Bronchial epithelial cell (primary cell): ENCODE data around the gene ZNF362. TPM values are rescaled to one million over a fixed set of nuclear protein-coding genes. Genes with fewer than 3 reads are reported as not detected.
A peak's percentile ranks its signal among the peaks of the same experiment; 100 is the strongest.

Source experiments
- DNase-seq: peaks from one replicate; pipeline ENCODE4 v3.0.0-alpha.2; 2010; ENCODE audit warnings: low read depth
- FAIRE-seq: peaks from 2 replicates; lab custom pipeline; 2011; peaks lifted over from hg19 to GRCh38; lab: Jason Lieb, UNC
- H3K27me3 ChIP-seq: 2 replicates; pipeline ENCODE4 v1.5.1; 2011; ENCODE audit warnings: low read length; ENCODE audit not compliant: control insufficient read depth, insufficient read depth
- H3K36me3 ChIP-seq: 2 replicates; pipeline ENCODE4 v1.5.1; 2011; ENCODE audit warnings: low read length; ENCODE audit not compliant: control insufficient read depth, insufficient read depth
- H3K4me3 ChIP-seq: 2 replicates; pipeline ENCODE4 v1.5.1; 2011; ENCODE audit warnings: mild to moderate bottlenecking, low read depth, low read length, control low read depth
- total RNA-seq: library from RNA; depleted of rRNA; stranded (reverse); fragments of >200 nt; gene quantifications from 2 replicates; pipeline ENCODE4 v1.2.1, GENCODE V29; 2014
- TF ChIP-seq, protein P1 (sequence below): IDR thresholded peaks from 2 replicates; pipeline ENCODE4 v1.5.1; 2011; ENCODE audit warnings: mild to moderate bottlenecking, moderate library complexity, low read length, control low read depth, inconsistent platforms; ENCODE audit not compliant: insufficient read depth, severe bottlenecking

The ZNF362 gene, protein sequence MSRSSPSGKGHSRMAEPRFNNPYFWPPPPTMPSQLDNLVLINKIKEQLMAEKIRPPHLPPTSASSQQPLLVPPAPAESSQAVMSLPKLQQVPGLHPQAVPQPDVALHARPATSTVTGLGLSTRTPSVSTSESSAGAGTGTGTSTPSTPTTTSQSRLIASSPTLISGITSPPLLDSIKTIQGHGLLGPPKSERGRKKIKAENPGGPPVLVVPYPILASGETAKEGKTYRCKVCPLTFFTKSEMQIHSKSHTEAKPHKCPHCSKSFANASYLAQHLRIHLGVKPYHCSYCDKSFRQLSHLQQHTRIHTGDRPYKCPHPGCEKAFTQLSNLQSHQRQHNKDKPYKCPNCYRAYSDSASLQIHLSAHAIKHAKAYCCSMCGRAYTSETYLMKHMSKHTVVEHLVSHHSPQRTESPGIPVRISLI
- 0.51 and 1.1 TPM in 2 replicates for total RNA-seq

DNA sequence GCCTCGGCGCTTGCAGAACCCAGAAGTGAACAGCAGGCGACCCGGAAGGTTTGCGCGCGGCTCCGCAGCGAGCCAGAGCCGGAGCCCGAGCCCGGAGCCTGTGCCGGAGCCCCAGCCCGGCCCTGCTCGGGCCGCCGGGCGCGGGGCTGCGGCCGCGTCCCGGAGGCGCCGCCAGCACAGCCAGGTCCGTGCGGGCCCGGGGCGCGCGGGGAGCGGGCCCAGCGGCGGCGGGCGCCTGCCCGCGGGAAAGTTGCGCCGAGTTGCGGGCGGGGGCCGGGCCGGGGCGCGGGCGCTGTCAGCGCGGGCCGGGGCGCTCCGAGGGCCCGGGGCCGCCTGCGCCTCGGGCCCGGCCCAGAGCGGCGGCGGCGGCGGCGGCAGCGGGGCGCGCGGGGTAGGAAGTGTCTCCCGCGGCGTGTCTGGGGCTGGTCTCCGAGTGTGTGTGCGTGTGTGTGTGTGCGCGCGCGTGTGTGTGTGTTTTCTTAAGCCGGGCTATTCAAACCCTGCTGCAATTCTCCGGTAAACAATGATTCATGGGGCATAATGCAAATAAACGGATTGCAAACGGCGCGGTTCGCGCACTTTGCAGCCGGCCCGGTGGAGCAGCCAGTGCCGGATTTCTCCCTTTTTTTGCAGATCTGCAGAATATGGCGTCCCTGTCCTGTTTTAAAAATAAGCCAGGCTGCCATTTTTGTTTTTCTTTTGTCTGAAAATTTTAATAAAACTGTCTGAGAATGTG is at the start of gene ZNF362:
Gene ZNF362 (plus strand): TSS at position 22 of the 736 bp plus-strand sequence. CDS start 14,083 bp downstream, outside the sequence.
- no peaks in the 10 kb centered on the region for H3K36me3 ChIP-seq
- no peak for FAIRE-seq
- H3K27me3 ChIP-seq: no peaks in the 10 kb centered on the region
- DNase-seq: peak; percentile 75
- peak within 1 kb of the TSS; percentile 48 for H3K4me3 ChIP-seq
- TF ChIP-seq, protein P1, sequence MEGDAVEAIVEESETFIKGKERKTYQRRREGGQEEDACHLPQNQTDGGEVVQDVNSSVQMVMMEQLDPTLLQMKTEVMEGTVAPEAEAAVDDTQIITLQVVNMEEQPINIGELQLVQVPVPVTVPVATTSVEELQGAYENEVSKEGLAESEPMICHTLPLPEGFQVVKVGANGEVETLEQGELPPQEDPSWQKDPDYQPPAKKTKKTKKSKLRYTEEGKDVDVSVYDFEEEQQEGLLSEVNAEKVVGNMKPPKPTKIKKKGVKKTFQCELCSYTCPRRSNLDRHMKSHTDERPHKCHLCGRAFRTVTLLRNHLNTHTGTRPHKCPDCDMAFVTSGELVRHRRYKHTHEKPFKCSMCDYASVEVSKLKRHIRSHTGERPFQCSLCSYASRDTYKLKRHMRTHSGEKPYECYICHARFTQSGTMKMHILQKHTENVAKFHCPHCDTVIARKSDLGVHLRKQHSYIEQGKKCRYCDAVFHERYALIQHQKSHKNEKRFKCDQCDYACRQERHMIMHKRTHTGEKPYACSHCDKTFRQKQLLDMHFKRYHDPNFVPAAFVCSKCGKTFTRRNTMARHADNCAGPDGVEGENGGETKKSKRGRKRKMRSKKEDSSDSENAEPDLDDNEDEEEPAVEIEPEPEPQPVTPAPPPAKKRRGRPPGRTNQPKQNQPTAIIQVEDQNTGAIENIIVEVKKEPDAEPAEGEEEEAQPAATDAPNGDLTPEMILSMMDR: peak; percentile 10

DNA sequence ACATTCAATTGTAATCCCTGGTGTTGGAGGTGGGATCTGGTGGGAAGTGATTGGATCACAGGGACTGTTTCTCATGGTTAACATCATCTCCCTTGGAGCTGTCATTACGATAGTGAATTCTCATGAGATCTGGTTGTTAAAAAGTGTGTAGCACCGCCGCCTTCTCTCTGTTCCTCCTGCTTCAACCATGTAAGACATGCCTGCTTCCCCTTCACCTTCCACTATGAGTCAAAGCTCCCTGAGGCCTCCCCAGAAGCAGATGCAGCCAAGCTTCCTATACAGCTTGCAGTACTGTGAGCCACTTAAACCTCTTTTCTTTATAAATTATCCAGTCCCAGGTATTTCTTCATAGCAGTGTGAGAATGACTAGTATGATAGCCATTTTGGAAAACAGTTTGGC is 44.3 kb upstream of the ZNF362 start:
- Histone ChIP-seq H3K36me3 (no peaks in the 10 kb centered on the region), H3K4me3 (no peak overlapping the region), H3K27me3 (no peaks in the 10 kb centered on the region)
- TF ChIP-seq, protein P1: no peak
- no peak for DNase-seq
- FAIRE-seq: no peak

DNA sequence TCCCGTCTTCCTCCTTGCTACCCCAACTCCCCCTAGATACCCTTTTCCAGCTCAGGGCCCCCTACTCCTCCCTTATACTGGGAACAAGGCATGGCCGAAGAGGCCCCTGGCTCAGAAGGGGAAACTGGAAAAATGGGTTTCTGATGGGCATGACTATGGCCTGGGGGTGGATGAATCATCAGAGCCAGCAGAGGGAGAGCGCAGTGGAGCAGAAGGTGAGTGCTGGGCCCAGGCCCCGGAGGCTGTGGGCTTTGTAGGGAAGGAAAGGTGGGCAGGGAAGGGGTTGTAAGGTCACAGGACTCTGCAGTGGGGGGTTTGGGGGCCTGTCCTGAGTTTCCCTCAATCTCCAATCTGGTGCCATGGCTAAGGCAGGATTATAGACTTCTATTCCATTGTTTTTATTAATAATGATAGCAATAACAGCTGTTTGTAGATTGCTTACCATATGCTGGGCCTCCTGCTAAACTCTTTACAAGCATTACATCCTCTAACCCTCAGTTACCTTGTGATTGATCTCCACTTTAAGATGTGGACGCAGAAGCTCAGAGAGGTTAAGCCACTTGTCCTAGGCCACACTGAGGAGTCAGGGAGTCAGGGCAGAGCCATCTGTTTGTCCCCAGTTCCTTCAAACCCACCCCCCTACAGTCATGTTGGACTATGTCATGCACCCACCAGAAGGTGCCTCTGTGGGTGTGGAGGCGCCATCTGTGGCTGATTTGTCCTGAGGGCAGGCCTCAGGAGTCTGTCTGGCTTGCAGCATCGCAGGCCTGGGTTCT is 36.2 kb upstream of the ZNF362 start:
- H3K4me3 ChIP-seq: no peak overlapping the region
- H3K36me3 ChIP-seq: no peaks in the 10 kb centered on the region
- FAIRE-seq: no peak
- H3K27me3 ChIP-seq: no peaks in the 10 kb centered on the region
- TF ChIP-seq, protein P1: no peak
- peak; percentile 87 for DNase-seq

DNA sequence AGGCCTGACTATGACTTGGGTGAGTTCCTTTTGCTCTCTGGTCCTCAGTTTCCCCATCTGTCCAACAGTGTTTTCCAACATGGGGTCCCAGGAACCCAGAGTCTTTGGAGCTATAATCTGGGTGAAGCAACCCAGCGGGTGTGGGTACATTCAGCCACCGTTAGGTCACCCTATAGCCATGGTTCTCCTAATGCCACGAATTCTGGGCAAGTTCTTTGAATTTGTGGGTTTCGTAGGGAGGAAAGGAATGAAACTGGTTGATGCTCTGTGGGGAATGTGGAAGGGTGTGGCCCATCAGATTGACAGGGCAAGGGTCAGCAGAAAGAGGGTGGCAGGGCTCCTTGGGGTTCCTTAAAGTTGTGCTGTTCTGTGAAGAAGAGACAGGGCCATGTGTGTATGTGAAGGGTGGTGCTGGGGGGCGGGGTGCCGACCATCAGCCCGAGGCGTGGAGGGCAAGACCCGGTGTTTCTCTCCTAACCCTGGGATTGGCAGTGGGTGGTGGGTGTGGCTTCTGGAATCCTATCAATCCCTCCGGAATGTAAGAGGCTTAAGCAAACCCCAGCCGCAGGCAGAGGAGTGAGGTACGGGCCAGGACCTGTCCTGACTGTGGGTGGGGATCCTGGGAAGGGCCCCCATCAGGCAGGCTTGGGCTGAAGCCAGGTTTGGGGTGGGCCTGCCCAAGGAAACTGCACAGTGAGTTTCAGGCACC is 35.5 kb upstream of the ZNF362 start:
- no peak overlapping the region for H3K4me3 ChIP-seq
- FAIRE-seq (peak; percentile 70), DNase-seq (peak; percentile 96)
- H3K27me3 ChIP-seq: no peaks in the 10 kb centered on the region
- H3K36me3 ChIP-seq: no peaks in the 10 kb centered on the region
- TF ChIP-seq, protein P1: no peak

DNA sequence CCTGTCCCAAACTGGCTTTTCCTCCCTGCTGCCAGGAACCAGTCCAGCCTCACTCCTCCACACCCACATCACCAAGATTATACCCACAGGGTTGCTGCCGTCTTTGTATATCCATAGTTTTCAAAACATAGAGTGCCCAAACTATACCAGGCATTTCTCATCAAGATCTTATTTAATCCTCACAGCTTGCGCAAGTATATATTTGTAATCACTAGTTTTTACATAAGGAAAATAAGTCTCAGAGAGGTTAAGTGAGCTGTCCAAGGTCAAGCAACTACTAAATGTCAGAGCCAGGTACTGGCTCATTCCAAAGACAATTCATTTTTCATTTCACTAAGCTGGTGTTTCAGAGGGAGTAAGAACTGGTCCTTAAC is 34.9 kb upstream of the ZNF362 start:
- H3K36me3 ChIP-seq: no peaks in the 10 kb centered on the region
- TF ChIP-seq, protein P1: no peak
- FAIRE-seq (no peak), DNase-seq (no peak)
- no peaks in the 10 kb centered on the region for H3K27me3 ChIP-seq
- no peak overlapping the region for H3K4me3 ChIP-seq
